Astrocyte of the cerebellum (primary cell): ENCODE data around the gene MTHFD2.

ENCODE experiments used
- DNase-seq: peaks from one replicate; pipeline ENCODE4 v3.0.0-alpha.2; 2011; ENCODE audit warnings: low read depth
- H3K4me3 ChIP-seq: 2 replicates; pipeline ENCODE4 v1.5.1; 2011; ENCODE audit warnings: mild to moderate bottlenecking, low read depth, low read length, moderate library complexity
- in situ Hi-C: cut with HindIII; loops from 2 replicates; pipeline ENCODE4 v1.10.0; 2017; ENCODE audit warnings: low sequenced_read_pairs
- TF ChIP-seq, protein P1 (sequence below): IDR thresholded peaks from 2 replicates; pipeline ENCODE4 v1.5.1; 2012; ENCODE audit warnings: low read length, low read depth, moderate library complexity, mild to moderate bottlenecking; ENCODE audit errors: missing control alignments

Gene MTHFD2

DNA sequence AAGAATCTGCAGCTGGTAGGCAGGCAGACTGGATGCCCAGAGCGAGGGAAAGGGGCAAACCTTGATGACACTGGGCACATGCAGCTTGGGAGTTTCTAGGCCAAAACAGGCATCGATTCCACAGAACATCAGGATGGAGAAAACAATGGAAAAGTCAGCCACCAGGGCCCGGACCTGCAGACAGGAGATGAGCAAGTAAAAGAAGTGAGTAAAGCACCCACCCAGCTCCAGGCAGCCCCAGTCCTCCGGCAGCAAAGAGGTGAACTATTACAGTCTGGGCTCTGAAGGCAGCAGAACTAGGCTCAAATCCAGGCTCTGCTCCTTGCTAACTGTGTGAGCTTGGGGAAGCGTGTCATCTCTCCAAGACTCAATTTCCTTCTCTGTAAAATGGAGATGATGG, 36.6 kb downstream of the MTHFD2 start:
- in situ Hi-C loops, result no loop called here
- H3K4me3 ChIP-seq, result no peak overlapping the region
- TF ChIP-seq, protein P1, sequence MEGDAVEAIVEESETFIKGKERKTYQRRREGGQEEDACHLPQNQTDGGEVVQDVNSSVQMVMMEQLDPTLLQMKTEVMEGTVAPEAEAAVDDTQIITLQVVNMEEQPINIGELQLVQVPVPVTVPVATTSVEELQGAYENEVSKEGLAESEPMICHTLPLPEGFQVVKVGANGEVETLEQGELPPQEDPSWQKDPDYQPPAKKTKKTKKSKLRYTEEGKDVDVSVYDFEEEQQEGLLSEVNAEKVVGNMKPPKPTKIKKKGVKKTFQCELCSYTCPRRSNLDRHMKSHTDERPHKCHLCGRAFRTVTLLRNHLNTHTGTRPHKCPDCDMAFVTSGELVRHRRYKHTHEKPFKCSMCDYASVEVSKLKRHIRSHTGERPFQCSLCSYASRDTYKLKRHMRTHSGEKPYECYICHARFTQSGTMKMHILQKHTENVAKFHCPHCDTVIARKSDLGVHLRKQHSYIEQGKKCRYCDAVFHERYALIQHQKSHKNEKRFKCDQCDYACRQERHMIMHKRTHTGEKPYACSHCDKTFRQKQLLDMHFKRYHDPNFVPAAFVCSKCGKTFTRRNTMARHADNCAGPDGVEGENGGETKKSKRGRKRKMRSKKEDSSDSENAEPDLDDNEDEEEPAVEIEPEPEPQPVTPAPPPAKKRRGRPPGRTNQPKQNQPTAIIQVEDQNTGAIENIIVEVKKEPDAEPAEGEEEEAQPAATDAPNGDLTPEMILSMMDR, result no peak
- no peak for DNase-seq

DNA sequence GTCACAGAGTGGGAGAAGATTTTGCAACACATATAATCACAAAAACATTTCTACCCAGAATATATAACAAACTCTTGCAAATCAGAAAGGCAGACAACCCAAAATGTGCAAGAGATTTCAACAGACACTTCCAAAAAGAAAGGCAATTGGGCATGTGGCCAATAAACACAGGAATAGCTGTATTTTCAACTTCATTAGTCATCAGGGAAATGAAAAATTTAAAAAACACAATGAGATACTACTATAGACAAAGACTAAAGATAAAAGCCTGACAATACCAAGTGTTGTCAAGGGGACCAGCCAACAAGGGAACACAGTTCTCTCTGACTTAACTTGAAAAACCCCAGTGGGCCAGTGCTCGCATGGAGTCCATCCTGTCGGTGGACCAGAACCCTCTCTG, 40.5 kb downstream of the MTHFD2 start:
- TF ChIP-seq, protein P1, result no peak
- DNase-seq, result no peak
- in situ Hi-C loops, result no loop called here
- no peak overlapping the region for H3K4me3 ChIP-seq

DNA sequence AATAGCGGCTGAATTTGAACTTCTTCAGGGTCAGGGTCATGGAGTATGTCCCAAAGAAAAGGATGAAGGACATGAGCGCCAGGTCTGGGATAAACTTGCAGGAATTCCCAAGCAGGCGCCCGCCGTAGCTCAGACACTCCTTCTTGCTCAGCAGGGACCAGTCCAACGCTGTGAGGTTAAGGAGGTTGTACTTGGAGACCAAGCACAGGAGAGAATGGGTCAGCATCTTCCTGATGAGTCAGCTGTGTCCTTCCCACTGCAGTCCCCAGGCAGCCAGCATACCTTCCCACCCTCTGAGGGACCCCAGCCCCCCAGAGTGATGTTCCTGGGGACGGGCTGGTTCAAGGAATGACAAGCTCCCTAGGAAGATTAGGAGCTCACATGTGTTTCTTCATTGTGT, 40.9 kb downstream of the MTHFD2 start:
- in situ Hi-C loops, result no loop called here
- no peak overlapping the region for H3K4me3 ChIP-seq
- no peak for DNase-seq
- TF ChIP-seq, protein P1, result no peak

DNA sequence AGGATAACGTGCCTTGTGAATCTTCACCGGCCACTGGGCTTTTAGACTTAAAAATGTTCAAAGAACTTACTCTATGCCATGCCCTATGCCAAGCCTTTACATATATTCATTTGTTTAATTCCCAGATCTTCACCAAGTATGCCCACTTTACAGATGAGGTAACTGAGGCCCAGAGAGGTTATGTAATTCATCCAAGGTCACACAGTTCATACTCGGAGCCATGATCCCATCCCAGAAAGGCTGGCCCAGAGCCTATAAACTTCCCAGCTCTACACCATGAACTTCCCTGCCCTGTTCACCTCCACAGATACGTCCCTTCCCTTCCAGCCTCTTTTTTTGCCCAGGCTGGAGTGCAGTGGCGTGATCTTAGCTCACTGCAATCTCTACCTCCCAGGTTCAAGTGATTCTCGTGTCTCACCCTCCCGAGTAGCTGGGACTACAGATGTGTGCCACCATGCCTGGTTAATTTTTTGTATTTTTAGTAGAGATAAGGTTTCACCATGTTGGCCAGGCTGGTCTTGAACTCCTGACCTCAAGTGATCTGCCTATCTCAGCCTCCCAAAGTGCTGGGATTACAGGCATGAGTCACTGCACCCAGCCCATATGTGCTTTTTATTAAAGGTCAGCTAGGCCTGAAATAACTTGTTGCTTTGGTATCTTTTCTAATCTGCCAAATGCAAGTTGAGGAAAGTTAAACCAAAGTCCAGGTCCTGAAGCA, 44.1 kb downstream of the MTHFD2 start:
- in situ Hi-C loops, result no loop called here
- TF ChIP-seq, protein P1, result no peak
- no peak for DNase-seq
- no peak overlapping the region for H3K4me3 ChIP-seq

DNA sequence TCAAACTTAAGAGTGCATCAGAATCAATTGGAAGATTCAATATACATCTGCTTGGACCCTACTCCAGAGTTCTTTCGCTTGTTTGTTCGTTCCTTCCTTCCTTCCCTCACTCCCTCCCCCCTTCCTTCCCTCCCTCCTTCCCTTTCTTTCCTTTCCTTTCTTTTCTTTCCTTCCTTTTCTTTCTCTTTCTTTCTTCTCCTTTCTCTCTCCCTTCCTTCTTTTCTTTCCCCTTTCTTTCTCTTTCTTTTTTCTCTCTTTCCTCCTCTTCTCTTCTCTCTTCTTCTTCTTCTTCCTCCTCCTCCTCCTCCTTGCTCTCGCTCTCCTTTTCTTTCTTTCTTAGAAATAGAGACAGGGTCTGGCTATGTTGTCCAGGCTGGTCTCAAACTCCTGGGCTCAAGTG, 45.9 kb downstream of the MTHFD2 start:
- DNase-seq, result no peak
- H3K4me3 ChIP-seq, result no peak overlapping the region
- in situ Hi-C loops, result no loop called here
- TF ChIP-seq, protein P1, result no peak

DNA sequence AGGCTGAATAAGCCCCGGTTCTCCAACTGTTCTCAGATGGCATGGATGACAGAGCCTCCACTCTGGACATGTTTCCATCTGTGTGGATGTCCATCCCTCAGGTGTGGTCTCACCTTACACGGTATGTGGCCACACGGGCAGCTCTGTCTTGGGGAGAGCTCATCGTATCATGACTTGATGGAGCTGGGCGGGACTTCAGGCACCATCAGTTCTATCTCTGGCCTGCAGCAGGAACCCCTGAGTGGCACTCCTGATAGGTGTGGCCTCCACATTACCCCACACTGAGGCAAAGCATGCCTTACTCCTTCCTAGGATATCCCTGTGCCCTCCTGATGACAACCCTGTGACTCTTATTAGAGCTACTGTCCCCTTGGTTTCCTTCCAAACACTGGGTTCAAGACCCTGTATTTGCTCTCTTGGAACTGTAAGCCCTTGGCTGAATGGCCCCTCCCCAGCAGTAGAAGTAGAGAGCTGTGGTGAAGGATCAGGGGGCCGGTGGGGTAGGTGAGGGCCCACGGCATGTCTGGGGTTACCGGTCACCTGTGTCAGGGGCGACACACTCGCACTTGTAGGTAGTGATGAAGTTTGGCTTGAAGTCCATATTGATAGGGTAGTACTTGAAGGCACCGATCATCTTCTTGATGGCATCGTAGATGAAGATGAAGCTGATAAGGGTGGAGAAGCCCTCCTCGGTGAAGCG, 48.2 kb downstream of the MTHFD2 start:
- in situ Hi-C loops, result no loop called here
- TF ChIP-seq, protein P1, result no peak
- no peak overlapping the region for H3K4me3 ChIP-seq

More for the DNA sequence above, 48.2 kb downstream of the MTHFD2 start:
- no peak for DNase-seq
